Lower leg skin (tissue), 3 donors: ENCODE measurements around the gene NCF4.

Experiments
- POLR2A ChIP-seq, 2 donors: fragments of 450-650 bp; IDR thresholded peaks; one replicate each; pipeline ENCODE4 v1.6.1; 2016 to 2017; ENCODE audit warnings: antibody characterized with exemption in 2 of 2, mild to moderate bottlenecking in 1 of 2, moderate library complexity in 1 of 2
- TF ChIP-seq, protein P1 (sequence below), 3 donors: fragments of 450-650 bp; IDR thresholded peaks; one replicate each; pipeline ENCODE4 v1.5.1; 2016; ENCODE audit warnings: antibody characterized with exemption in 3 of 3, mild to moderate bottlenecking in 3 of 3, moderate library complexity in 2 of 3

DNA sequence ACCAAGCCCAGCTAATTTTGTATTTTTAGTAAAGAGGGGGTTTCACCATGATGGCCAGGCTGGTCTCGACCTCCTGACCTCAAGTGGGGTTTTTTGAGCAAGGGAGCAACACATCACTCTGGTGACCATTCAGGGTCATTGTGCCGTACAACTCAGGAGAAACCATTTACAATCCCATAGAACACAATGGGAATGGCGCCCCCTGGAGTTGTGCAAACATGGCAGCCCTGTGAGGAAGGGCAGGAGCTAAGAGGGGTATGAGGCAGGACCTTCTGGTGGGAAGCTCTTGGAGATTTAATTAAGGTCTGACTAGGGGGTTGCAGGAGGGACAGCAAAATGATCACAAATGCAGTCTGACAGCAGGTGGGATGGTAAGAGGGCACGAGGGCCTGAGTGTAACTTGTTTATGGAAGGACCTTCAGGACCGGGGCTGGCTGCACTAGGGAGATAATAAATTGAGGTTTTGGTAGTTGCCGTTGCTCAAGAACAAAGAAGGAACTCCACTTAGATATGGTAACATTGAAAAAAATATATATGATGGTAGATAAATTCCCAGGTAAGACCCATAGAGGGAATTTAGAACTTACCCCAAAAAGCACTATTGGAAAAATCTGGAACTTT, 43.6 kb downstream of the NCF4 start:
- TF ChIP-seq, protein P1, sequence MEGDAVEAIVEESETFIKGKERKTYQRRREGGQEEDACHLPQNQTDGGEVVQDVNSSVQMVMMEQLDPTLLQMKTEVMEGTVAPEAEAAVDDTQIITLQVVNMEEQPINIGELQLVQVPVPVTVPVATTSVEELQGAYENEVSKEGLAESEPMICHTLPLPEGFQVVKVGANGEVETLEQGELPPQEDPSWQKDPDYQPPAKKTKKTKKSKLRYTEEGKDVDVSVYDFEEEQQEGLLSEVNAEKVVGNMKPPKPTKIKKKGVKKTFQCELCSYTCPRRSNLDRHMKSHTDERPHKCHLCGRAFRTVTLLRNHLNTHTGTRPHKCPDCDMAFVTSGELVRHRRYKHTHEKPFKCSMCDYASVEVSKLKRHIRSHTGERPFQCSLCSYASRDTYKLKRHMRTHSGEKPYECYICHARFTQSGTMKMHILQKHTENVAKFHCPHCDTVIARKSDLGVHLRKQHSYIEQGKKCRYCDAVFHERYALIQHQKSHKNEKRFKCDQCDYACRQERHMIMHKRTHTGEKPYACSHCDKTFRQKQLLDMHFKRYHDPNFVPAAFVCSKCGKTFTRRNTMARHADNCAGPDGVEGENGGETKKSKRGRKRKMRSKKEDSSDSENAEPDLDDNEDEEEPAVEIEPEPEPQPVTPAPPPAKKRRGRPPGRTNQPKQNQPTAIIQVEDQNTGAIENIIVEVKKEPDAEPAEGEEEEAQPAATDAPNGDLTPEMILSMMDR (IDR thresholded peaks at IDR 0.05), result no peak
- TF ChIP-seq POLR2A (IDR thresholded peaks at IDR 0.05), result no peak
